Lung microvascular endothelial cell (primary cell): ENCODE results near the gene SMARCD1. TPM values are rescaled to one million over a fixed set of nuclear protein-coding genes. Genes with fewer than 3 reads are reported as not detected.

Experiments used
- DNase-seq, 2 donors: peaks; one replicate each; pipeline versions ENCODE4 v3.0.0 to v3.0.0-alpha.2; 2010; ENCODE audit warnings: low read depth in 2 of 2
- total RNA-seq: library from RNA; depleted of rRNA; stranded (reverse); fragments of >200 nt; gene quantifications from 2 replicates; pipeline ENCODE4 v1.2.1, GENCODE V29; 2014

The SMARCD1 gene
- total RNA-seq, 1 donor from 2014 or later = 41.9 TPM

- DNase-seq = peak; percentile 65 to 68
Observed at GRCh38 chr12:50057000-50057841, 27.9 kb upstream of the SMARCD1 start, which contains the start of gene ASIC1. Gene ASIC1 (plus strand): TSS chr12:50057596. CDS start chr12:50058767, 1,171 bp downstream.

GRCh38 chr12:50057896-50058670 is 27.1 kb upstream of the SMARCD1 start:
- DNase-seq = no peak

GRCh38 chr12:50058743-50059312 is 26.3 kb upstream of the SMARCD1 start:
- DNase-seq = no peak

- DNase-seq = no peak
Observed at GRCh38 chr12:50059440-50060119, 25.6 kb upstream of the SMARCD1 start.

GRCh38 chr12:50060120-50060468 is 25.0 kb upstream of the SMARCD1 start:
- DNase-seq = no peak

- peak in 1 of 2 donors; percentile 21 for DNase-seq
Observed at GRCh38 chr12:50061171-50061570, 24.0 kb upstream of the SMARCD1 start.

GRCh38 chr12:50061946-50062686 is 23.0 kb upstream of the SMARCD1 start:
- no peak for DNase-seq

GRCh38 chr12:50062728-50063460 is 22.2 kb upstream of the SMARCD1 start:
- DNase-seq = no peak

- DNase-seq = no peak
Observed at GRCh38 chr12:50065726-50066310, 19.3 kb upstream of the SMARCD1 start.

- DNase-seq = peak in 1 of 2 donors; percentile 45
Observed at GRCh38 chr12:50066402-50066801, 18.7 kb upstream of the SMARCD1 start.

- no peak for DNase-seq
Observed at GRCh38 chr12:50069069-50069468, 16.1 kb upstream of the SMARCD1 start.

- no peak for DNase-seq
Observed at GRCh38 chr12:50069539-50069938, 15.6 kb upstream of the SMARCD1 start.

- peak; percentile 73 to 87 for DNase-seq
Observed at GRCh38 chr12:50070314-50071060, 14.7 kb upstream of the SMARCD1 start.

- DNase-seq = no peak
Observed at GRCh38 chr12:50072198-50072907, 12.8 kb upstream of the SMARCD1 start.

GRCh38 chr12:50073206-50073605 is 11.9 kb upstream of the SMARCD1 start:
- no peak for DNase-seq

- no peak for DNase-seq
Observed at GRCh38 chr12:50073712-50074111, 11.4 kb upstream of the SMARCD1 start.

GRCh38 chr12:50074936-50075807 is 10.0 kb upstream of the SMARCD1 start:
- peak; percentile 88 to 89 for DNase-seq

GRCh38 chr12:50075808-50076170 is 9.4 kb upstream of the SMARCD1 start:
- DNase-seq = no peak
